GM18507 (cell line): ENCODE measurements around the gene CENPV.

Experiments used
- DNase-seq: peaks from one replicate; pipeline ENCODE4 v3.0.0; 2011; ENCODE audit warnings: low read depth; ENCODE audit not compliant: insufficient read length; ENCODE audit errors: extremely low spot score
- FAIRE-seq: peaks from 2 replicates; lab custom pipeline; 2011; peaks lifted over from hg19 to GRCh38; lab: Jason Lieb, UNC

The CENPV gene

DNA sequence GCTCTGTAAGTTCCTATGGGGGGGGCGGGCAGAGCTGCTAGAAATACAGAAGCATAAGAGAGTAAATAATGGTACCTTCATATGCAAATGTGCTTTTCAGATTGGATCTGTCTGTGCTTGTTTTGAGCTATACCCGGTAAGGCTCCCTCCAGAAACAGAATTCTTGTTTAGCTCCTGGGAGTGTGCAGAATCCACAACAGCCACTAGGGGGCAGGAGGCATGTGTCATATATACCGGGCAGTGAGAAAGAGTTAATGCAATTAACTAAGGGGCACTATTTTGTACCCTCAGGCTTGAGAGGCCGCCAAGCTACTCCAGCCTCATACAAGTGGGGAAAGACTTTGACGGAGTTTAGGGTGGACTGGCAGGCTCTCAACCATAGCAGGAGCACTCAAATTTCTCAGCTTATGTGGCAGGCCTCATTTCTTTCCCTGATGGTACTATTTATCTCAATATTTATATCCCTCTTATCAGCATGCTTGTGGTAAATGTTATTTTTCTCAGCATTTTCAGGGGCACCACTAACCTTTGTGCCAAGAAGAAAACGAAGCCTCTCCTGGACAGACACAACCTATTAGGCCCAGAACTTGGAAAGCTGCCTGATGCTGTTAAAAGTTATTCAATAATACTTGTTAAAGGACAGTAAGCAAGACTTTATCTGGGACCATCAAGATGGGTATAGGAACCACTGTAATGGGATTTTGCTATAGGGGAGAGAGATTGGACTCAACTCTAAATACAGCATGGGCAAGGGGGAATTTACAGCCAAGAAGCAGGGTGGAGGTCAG lies 10.7 kb upstream of the CENPV start:
- DNase-seq (peak; percentile 52), FAIRE-seq (peak; percentile 87)

DNA sequence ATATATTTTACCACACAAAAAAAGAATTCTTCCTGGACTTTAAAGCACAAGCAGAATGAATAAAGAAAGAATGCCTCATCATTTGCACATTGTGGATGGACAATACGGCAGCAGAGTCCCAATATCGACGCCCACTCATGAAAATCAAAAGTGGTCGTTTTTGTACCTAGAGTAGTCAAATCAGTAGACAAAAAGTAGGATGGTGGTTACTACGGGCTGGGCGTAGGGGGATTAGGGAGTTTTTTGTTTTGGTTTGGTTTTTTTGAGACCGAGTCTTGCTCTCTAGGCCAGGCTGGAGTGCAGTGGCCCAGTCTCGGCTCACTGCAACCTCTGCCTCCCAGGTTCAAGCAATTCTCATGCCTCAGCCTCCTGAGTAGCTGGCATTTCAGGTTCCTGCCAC lies 8.6 kb upstream of the CENPV start:
- DNase-seq (no peak), FAIRE-seq (no peak)

DNA sequence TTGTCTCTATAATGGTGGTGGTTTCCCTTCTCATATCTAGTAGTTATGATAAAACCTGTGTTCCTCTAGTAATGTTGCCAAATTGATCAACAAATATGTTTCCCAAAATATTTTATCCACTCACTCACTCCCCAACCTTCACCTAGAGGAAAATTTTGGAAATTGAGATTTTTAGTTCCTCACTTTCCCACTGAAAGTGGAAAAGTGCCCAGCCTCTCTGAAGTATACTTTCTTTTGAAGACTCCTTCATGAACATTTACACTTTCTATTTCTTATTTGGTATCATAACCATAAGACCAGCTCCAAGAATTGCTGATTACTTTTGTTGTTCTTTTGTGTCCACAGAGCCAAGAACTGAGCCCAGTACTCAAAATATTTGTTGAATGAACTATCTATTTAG lies 5.1 kb upstream of the CENPV start:
- DNase-seq (no peak), FAIRE-seq (no peak)

DNA sequence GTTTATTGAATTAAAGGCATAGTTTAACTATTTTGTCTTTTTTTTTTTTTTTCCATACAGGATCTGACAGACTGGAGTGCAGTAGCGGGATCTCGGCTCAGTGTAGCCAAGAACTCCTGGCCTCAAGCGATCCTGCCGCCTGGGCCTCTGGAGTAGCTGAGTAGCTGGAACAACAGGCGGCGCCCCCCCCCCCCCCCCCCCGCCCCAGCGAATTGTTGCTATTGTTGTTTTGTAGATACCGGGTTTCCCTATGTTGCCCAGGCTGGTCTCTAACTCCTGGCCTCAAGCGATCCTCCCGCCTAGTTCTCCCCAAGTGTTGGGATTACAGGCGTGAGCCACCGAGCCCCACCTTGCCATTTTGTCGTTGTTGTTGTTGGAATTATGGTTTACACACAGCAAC lies 1.3 kb upstream of the CENPV start:
- DNase-seq (no peak), FAIRE-seq (no peak)

DNA sequence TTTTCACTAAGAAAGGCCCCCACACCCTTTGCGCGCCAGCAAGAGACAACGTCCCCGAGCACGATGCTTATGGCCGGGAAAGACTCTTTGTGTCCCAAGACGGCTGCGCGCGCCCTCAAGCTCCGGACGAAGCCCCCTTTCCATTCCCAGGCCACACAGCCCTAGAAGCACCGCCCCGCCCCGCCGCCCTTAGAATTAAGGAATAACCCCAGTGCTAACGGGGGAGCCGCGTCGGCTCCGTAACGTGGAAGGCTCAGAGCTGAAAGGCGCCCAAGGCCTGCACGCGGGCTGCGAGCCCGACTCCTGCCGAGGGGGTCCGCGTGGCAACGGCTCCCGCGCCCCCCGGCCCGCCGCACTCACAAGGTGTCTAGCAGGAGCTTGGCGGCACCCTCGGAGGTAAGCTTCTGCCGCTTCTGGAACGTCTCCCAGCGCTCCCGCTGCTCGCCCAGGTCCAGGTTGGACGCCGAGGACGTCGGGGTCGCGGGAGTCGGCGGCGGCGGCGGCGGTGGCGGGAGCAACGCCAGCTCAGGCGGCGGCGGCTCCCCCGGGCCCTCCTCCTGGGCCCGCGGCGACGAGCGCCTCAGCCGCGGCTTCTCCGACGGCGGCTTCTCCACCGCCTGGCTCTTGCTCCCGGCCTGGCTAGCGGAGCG lies 477 bp downstream of the CENPV start:
- DNase-seq (no peak), FAIRE-seq (no peak)

- DNase-seq, result no peak
- FAIRE-seq, result no peak
These were observed 984 bp downstream of the CENPV start for GRCh38 chr17:16352303-16352666.

DNA sequence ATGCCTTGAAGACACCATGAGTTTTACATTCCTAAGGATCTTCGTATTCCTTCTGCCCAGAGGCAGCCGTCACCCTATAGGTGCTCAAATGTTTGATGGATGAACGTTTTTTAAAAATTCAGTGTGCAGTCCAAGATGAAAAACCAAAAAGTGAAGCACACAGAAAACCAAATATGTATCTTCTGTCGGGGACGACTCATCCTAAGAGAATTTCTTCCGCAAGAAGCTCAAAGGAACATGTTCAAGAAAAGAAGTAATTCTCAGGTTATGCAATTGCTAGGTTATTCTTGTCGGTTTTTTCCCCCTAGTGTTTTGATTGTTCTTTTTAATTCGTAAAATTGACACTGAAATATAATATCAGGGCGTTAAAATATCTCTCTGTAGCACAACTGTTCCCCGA lies 1.4 kb downstream of the CENPV start:
- FAIRE-seq (no peak), DNase-seq (no peak)

- DNase-seq (no peak), FAIRE-seq (no peak)
These were observed 3.8 kb downstream of the CENPV start for GRCh38 chr17:16349431-16349830.

DNA sequence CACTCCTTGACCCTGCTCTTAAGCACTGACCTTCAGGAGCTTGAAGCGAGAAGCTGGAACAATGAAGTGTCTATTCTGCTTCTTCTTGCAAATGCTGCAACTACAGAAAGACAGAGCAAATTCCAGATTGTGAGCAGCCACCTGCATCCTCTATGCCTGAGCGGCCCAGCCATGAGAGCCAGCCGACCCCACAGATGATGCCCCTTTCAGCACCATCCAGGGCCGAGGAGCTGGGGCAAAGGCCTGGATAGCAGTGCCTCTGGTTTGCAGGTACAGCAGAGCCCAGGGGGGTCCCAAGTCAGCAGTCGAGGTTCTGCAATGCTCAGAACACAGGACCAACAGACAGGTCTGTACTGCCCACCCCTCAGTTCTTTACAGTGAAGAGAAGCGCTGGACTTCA lies 4.7 kb downstream of the CENPV start:
- no peak for FAIRE-seq
- DNase-seq, result no peak

GRCh38 chr17:16346721-16347271 lies 6.5 kb downstream of the CENPV start:
- FAIRE-seq (no peak), DNase-seq (no peak)

DNA sequence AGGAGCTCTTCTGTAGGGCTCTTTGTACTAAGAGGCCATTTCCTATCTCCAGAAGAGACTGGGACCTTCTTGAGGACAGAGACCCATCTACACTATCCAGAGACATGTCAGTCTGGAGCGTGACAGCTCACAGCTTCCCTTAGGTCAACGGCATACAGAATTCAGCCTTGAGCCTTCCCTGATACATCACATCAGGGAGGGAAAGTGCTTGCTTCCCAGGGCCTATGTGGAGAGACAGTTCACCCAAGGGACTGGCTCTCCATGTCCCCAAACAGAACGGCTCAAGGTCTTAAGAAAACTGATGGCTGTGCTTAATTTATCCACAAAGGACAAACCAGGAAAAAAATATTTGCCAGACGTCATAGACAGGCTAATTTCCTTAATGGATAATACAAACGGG lies 7.7 kb downstream of the CENPV start:
- no peak for DNase-seq
- no peak for FAIRE-seq

- FAIRE-seq (no peak), DNase-seq (no peak)
These were observed 9.7 kb downstream of the CENPV start for GRCh38 chr17:16343569-16343968.

DNA sequence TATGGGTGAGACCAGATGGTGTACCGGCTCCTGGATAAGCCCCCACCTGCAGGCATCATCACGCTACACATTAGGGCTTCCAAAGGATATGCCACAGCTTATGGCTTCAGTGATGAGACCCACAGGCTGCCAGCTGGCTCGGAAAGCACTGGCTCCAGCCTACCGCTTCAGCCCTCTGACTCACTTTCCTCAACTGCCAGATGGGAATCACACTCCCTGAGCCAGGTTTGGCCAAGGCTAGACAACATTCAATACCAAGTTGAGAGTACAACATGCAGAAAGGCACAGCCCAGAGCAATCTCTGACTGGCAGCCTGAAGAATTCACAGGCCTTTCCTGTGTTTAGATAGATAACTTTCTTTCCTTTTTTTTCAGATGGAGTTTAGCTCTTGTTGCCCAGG lies 10.3 kb downstream of the CENPV start:
- no peak for FAIRE-seq
- no peak for DNase-seq

DNA sequence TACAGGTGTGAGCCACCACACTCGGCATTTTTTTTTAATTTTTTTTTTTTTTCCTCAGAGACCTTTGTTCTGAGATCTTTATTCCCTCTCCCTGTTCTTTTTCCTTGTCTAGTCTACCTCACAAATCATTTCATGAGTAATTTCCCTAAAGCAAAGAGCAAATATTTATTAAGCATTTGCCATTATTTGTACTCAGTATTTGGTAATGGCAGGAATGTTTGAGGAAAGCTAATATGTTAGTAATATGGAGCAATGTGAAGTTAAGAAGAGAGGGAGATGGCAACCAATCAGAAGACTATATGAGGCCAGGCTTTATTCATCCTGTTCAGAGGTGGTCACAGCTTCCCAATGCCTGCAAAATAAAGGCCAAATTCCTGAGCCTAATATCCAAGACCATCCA lies 13.3 kb downstream of the CENPV start:
- FAIRE-seq, result no peak
- no peak for DNase-seq

GRCh38 chr17:16339402-16339801 lies 13.9 kb downstream of the CENPV start:
- no peak for FAIRE-seq
- DNase-seq, result no peak

- no peak for DNase-seq
- FAIRE-seq, result no peak
These were observed 14.9 kb downstream of the CENPV start for GRCh38 chr17:16338391-16338790.

- DNase-seq, result no peak
- peak; percentile 81 for FAIRE-seq
These were observed 23.6 kb downstream of the CENPV start for GRCh38 chr17:16329519-16330271.

- FAIRE-seq (no peak), DNase-seq (no peak)
These were observed 24.3 kb downstream of the CENPV start for GRCh38 chr17:16328997-16329396.

GRCh38 chr17:16327018-16327417 lies 26.3 kb downstream of the CENPV start:
- DNase-seq, result no peak
- no peak for FAIRE-seq

- DNase-seq (no peak), FAIRE-seq (no peak)
These were observed 27.3 kb downstream of the CENPV start for GRCh38 chr17:16325964-16326363.
